ENCODE measurements around the gene PIMREG. TPM values are rescaled to one million over a fixed set of nuclear protein-coding genes. Genes with fewer than 3 reads are reported as not detected.

The PIMREG gene
- polyA plus RNA-seq, 1 donor from 2014 or later, result 6.0 TPM

DNA sequence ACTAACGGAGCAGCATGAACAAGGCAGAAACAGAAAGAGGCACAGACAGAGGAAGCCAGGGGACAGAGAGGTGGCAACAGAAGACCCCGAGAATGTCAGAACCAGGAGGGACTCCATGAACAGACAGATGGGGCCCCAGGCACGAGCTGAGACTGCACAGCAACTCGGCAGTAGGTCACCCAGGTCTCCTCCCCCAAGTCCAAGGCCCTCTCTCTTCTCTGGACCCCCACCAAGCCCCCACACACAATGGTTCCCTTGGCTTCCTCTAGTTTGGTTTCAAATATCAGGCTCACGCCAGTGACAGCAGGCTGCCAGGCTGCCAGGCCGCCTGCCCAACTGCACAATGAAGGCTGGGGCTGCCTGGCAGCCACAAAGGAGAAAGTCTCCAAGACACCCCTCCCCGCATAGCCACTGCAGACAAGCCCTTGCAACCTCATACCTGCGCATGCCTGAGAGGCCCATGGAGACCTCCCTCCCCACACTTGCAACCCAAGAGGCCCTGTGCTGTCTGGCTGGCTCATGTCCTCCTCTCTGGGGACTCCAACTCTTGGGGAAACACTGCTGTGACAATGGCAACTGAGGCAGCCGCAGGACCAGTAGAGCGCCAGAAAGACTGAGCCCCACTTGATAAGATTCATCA lies 54.8 kb downstream of the PIMREG start:
- H3K27ac ChIP-seq (ENCODE audit: low read length), result no peak overlapping the region
- no peak overlapping the region for H2AFZ ChIP-seq (ENCODE audit: low read depth, low read length)
- TF ChIP-seq, protein P1, sequence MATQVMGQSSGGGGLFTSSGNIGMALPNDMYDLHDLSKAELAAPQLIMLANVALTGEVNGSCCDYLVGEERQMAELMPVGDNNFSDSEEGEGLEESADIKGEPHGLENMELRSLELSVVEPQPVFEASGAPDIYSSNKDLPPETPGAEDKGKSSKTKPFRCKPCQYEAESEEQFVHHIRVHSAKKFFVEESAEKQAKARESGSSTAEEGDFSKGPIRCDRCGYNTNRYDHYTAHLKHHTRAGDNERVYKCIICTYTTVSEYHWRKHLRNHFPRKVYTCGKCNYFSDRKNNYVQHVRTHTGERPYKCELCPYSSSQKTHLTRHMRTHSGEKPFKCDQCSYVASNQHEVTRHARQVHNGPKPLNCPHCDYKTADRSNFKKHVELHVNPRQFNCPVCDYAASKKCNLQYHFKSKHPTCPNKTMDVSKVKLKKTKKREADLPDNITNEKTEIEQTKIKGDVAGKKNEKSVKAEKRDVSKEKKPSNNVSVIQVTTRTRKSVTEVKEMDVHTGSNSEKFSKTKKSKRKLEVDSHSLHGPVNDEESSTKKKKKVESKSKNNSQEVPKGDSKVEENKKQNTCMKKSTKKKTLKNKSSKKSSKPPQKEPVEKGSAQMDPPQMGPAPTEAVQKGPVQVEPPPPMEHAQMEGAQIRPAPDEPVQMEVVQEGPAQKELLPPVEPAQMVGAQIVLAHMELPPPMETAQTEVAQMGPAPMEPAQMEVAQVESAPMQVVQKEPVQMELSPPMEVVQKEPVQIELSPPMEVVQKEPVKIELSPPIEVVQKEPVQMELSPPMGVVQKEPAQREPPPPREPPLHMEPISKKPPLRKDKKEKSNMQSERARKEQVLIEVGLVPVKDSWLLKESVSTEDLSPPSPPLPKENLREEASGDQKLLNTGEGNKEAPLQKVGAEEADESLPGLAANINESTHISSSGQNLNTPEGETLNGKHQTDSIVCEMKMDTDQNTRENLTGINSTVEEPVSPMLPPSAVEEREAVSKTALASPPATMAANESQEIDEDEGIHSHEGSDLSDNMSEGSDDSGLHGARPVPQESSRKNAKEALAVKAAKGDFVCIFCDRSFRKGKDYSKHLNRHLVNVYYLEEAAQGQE (IDR thresholded peaks at IDR 0.05; ENCODE audit: borderline replicate concordance), result no peak
- TF ChIP-seq TAF1 (IDR thresholded peaks at IDR 0.05; ENCODE audit: low read depth) (no peak), POLR2AphosphoS5 (IDR thresholded peaks at IDR 0.05) (no peak), RAD21 (conservative IDR thresholded peaks at IDR 0.05) (no peak), EP300 (conservative IDR thresholded peaks at IDR 0.05; ENCODE audit: poor library complexity, severe bottlenecking) (no peak), EZH2 (IDR thresholded peaks at IDR 0.05; ENCODE audit: borderline replicate concordance, insufficient read depth, low read length, poor library complexity, severe bottlenecking) (no peak), SMC3 (conservative IDR thresholded peaks at IDR 0.05; ENCODE audit: poor library complexity) (no peak)
- TF ChIP-seq, protein P2, sequence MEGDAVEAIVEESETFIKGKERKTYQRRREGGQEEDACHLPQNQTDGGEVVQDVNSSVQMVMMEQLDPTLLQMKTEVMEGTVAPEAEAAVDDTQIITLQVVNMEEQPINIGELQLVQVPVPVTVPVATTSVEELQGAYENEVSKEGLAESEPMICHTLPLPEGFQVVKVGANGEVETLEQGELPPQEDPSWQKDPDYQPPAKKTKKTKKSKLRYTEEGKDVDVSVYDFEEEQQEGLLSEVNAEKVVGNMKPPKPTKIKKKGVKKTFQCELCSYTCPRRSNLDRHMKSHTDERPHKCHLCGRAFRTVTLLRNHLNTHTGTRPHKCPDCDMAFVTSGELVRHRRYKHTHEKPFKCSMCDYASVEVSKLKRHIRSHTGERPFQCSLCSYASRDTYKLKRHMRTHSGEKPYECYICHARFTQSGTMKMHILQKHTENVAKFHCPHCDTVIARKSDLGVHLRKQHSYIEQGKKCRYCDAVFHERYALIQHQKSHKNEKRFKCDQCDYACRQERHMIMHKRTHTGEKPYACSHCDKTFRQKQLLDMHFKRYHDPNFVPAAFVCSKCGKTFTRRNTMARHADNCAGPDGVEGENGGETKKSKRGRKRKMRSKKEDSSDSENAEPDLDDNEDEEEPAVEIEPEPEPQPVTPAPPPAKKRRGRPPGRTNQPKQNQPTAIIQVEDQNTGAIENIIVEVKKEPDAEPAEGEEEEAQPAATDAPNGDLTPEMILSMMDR (IDR thresholded peaks at IDR 0.05; ENCODE audit: poor library complexity, severe bottlenecking), result no peak
- no peak overlapping the region for H3K4me3 ChIP-seq (ENCODE audit: low read length)
- H4K20me1 ChIP-seq (ENCODE audit: insufficient read depth), result no peaks in the 10 kb centered on the region
- H3F3A ChIP-seq (ENCODE audit: insufficient read depth, low read length, poor library complexity, severe bottlenecking), result no peaks in the 10 kb centered on the region
- no peaks in the 10 kb centered on the region for H3K27me3 ChIP-seq (ENCODE audit: insufficient read depth, low read depth, low read length)
- no peaks in the 10 kb centered on the region for H3K9me3 ChIP-seq (ENCODE audit: low read length)
- H3K79me2 ChIP-seq (replicated peaks; ENCODE audit: insufficient read depth, low read length), result no peaks in the 10 kb centered on the region
- H3K36me3 ChIP-seq (ENCODE audit: insufficient read depth, low read length), result no peaks in the 10 kb centered on the region
- no peaks in the 10 kb centered on the region for H3K9me2 ChIP-seq (ENCODE audit: insufficient read depth, low read length)
- no peak overlapping the region for H3K9ac ChIP-seq (ENCODE audit: low read length)
- H3K4me2 ChIP-seq (ENCODE audit: low read length), result no peak overlapping the region

Other genes with a start within 250 kb of the PIMREG start
- not detected in 2 replicates for gene AIPL1, start 9.3 kb upstream of the PIMREG start, polyA plus RNA-seq
- 2.7 and 3.0 TPM in 2 replicates for gene PITPNM3, start 112.1 kb downstream of the PIMREG start, polyA plus RNA-seq
- 32.3 and 35.0 TPM in 2 replicates for gene KIAA0753, start 196.3 kb downstream of the PIMREG start, polyA plus RNA-seq
- gene TXNDC17, start 196.6 kb downstream of the PIMREG start, polyA plus RNA-seq, result 216 and 245 TPM in 2 replicates
- 27.3 and 29.7 TPM in 2 replicates for gene MED31, start 207.2 kb downstream of the PIMREG start, polyA plus RNA-seq
- gene C17orf100, start 207.3 kb downstream of the PIMREG start, polyA plus RNA-seq, result 10.3 and 12.4 TPM in 2 replicates

Data from neural cell (in vitro differentiated cells).